NCI-H526 treated with DMSO at 0.1 percent for 48 hours (cell line): Measurements from ENCODE around the gene RCHY1.
"Not testable (repeated sequence)": the region's sequence is repeated elsewhere in the genome, so short reads cannot be mapped to it uniquely, and the experiment has no call there.

ENCODE experiments used
- DNase-seq: peaks from one replicate; lab custom pipeline; 2025; lab: John Stamatoyannopoulos, UW

Gene RCHY1

GRCh38 chr4:75516144-75516543 is 1.9 kb upstream of the RCHY1 start:
- DNase-seq: no peak

- no peak for DNase-seq
Measured at GRCh38 chr4:75514949-75515612, 878 bp upstream of the RCHY1 start.

- no peak for DNase-seq
Measured at GRCh38 chr4:75513526-75514130, 575 bp downstream of the RCHY1 start.

DNA sequence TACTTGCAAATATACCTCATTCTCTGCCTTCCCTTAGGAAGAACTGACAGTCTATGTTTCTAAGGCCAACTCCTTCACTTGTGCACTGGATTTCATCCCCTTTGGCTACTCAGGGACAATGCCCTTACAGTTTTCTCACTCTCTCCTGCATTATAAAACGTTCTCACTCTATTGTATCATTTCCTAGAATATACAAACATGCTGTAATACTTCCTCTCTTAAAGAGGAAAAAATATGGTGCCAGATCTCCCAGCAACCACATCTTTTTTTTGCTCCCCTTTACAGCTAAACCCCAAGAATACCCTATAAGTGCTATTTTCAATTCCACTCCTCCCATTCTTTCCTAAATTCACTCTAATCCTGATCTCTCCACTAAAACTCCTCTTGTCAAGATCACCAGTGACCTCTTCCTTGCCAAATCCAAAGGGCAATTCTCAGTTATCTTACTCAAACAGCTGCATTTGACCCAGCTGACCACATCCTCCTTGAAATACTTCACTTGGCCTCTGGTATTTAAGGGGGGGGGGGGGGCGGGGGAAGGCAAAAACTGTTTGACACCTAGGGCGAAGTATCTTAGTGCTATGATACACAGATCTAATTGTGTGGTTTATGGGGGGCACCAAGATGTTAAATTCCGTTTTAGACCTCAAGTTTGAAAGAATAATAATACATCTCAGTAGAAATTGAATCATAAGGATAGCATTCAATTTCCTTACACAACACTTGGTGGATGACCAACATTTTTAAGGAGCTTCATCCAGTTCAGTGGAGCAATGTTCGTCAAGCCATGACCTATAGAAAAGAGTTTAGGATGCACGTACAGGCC is 1.6 kb downstream of the RCHY1 start:
- DNase-seq: no peak

GRCh38 chr4:75511841-75512240 is 2.4 kb downstream of the RCHY1 start:
- DNase-seq: no peak

DNA sequence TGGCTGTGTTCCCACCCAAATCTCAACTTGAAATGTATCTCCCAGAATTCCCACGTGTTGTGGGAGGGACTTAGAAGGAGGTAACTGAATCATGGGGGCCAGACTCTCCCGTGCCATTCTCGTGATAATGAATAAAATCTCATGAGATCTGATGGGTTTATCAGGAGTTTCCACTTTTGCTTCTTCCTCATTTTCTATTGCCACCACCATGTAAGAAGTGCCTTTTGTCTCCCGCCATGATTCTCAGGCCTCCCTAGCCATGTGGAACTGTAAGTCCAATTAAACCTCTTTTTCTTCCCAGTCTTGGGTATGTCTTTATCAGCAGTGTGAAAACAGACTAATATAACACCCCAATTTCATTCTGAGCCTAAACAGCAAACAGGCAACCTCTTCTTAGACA is 4.6 kb downstream of the RCHY1 start:
- DNase-seq: not testable (repeated sequence)

DNA sequence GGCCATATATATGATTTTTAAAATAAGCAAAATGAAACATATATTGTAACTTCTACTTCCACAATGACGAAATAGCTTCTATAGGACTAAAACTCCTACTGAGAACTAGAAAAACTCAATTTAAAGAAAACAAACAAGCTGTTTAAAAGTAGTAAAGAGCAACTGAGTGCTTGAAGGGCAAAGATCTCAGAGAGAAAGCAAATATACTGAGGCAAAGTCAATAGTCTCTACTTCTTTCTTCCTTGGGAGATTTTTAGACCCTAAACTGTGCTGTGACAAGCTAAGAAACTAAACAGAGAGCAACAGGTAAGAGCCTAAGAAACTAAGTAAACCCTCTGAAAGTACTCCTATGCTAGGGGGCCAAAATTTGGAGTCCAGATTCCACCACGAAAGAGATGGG is 8.6 kb downstream of the RCHY1 start:
- DNase-seq: no peak

DNA sequence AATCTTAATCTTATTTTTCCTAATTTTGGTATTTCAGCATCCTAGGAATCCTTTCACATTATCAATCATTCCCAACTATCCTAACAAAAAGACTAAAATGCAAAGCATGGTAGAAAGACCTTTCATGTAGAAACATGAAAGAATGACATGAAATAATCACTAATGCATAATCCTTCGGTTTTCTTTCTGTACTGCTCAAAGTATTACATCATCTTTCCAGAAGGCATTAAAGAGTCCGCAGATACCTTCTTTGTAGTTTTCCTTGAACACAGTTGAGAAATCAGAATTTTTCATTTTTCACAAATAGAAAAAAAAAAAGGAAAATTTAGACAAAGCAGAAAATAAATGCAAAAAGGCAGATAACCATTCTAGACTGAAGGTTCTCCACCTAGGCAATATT is 11.5 kb downstream of the RCHY1 start:
- no peak for DNase-seq

GRCh38 chr4:75499900-75500299 is 14.3 kb downstream of the RCHY1 start:
- no peak for DNase-seq

GRCh38 chr4:75498041-75498440 is 16.2 kb downstream of the RCHY1 start:
- DNase-seq: no peak

DNA sequence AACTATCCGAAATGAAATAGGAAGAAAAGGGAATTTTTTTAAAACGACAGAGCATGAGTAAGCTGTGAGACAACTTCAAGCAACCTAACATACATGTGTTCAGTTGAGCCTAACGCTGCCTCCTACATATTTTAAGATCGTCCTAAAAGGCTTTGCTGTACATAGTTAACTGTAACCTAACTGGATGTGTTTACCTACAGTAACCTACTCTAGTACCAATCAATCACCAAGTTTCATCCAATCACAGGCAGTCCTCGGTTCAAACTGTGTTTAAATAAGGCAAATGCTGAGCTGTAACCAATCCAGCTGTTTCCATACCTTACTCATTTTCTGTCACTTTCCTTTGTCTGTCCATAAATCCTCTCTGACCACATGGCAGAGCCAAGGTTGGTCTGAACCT is 17.1 kb downstream of the RCHY1 start:
- DNase-seq: no peak

DNA sequence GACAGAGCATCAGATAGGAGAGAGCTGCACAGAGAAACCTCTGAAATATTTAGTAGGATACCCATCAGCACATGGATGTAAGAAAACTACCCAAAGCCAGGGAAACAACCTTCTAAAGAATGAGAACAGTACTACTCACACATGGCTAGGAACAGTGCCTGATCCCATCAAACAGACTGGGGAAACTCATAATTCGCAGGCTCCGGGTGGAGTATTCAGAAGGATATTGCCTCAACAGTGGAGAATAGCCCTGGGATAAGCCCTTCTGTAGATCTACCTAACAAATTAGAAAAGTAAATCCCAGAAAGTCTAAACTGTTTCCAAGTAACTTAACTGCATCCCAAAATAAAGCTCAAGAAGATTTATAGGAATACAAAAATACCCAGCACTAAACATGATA is 17.8 kb downstream of the RCHY1 start:
- DNase-seq: no peak

DNA sequence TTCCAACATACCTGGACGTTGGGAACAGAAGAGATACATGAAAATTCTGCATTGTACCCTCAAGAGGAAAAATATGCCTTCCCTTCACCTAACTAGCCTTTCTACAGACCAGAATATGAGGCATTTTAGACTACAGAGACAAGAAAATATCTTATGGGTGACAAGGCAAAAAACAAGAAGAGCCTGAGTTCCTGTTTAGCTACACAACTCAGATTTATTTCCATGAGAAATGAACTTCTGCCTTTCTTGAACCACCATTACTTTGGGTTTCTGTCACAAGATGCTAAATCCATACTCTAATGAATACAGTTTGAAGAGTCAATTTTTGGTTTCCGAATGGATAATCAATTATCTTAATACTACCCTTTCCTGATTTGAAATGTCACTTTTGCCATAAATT is 18.7 kb downstream of the RCHY1 start:
- no peak for DNase-seq

DNA sequence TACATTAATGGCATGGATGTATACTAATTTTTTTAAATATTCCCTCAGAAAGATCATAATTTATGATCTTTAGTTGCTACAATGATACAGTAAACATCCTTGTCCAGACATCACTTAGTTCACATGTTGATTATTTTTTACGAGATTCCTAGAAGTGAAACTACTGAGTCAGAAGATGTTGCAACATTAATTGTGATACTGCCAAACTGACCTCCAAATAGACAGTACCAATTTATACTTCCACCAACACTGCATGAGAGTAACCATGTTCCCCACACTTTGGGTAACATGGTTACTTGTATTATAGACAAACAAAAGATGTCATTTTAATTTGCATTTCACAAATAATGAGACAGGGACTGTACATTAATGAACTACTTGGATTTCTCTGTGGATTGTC is 19.6 kb downstream of the RCHY1 start:
- DNase-seq: no peak

DNA sequence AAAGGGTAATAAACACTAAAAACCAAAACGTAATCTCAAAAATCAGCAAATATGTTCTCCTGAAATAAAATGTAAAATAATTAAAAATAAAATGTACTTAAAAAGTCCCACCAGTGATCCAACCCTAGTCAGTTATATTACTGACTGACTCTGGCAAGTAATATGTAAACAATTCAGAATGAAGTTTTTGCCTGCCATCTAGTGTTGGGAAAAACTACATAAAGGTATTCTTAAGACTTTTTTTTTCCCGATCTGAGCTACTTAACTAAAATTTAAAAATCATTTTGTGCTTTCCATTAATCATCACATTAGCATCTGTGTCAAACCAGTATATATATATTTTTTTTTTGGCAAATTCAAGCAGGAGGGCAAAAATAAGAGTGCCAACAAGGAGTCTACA is 24.0 kb downstream of the RCHY1 start:
- no peak for DNase-seq

GRCh38 chr4:75484190-75484589 is 30.0 kb downstream of the RCHY1 start:
- no peak for DNase-seq

DNA sequence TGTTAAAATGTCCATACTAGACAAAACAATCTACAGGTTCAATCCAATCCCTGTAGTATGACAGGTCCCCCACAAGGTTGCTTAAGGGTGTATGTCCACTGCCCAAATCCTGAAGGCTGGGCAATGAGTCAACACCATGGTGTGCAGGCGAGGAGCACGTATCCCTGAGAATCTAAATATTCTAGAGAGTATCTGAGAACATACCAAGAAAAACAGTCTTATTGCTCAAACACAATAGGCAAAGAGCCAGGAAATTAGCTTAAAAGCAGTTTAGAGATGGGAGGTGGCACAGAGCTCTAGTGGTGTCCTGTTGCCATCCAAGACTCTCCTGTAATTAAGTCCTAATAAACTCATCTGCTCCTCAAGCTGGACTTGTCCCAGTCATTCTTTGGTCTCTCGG is 37.0 kb downstream of the RCHY1 start:
- DNase-seq: no peak

- DNase-seq: no peak
Measured at GRCh38 chr4:75470738-75471137, 43.5 kb downstream of the RCHY1 start.

GRCh38 chr4:75469896-75470295 is 44.3 kb downstream of the RCHY1 start:
- no peak for DNase-seq

DNA sequence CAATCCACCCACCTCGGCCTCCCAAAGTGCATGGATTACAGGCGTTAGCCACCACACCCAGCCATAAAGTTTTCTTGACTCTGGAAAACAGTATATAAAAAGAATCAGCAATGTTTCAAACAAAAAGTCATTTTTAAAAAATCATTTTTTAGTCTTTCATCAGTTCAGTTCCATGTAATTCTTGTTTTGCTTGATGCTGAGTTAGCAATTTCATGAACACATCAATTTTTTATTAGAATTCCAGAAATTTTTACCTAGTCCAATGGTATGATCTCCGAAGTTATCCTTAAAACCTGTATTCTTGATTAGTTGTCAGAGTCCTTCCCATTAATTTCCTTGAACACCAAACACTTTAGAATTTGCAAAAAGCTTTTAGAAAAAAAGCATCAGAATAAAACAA is 56.8 kb downstream of the RCHY1 start:
- DNase-seq: no peak

DNA sequence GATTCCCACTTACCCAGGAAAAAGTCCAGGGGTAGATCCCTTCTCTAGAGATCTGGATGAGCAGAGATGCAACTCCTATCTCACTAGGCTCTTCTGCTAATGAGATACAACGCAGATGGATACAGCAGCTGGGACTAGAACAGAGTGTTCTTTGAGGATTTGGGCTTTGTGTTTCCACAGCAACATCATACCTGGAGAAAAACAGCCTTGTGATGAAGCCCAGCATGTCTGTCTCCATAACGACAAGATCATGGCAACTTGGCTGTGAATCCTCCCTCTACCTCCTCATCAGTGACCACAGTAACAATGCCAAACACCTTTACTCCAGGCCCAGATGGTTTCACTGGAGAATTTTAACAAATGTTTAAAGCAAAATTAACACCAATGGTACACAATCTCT is 80.1 kb downstream of the RCHY1 start:
- DNase-seq: no peak

DNA sequence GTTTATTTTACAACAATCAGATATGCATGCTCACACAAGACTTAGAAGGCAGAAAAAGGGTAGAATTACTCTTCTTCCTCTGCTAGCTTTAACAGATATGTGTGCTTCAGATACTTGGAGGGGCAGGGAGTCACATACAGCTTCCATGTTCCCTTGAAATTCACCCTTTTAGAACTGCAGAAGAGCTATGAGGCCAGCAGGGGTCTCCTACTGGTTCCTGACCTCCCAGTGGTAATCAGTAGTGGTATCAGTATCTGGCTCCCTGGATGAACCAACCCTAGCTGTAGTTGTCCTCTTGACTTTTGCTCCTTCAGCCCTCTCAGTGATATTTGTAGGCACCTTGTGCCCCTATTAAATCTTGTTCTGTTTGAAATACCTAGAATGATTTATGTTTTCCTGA is 81.5 kb downstream of the RCHY1 start:
- no peak for DNase-seq

DNA sequence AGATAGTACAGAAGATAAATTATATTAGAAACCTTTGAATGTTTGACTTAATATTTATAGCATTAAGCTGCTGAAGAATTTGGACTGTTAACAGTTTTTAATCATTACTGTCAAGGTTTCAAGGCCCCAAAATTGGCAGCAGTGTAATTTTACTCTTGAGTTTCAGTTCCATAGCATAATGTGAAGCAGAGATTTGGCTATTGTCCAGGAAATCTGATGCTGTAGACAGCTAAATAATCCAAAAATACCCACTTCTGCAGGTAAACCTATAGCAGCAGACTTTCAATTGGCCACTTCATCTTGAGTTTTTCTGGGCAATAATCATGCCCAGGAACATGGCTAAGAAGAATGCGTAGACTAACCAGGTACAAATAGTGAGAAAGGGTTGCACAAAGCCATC is 85.0 kb downstream of the RCHY1 start:
- DNase-seq: no peak
